Calu3 (cell line): Measurements from ENCODE around the gene PIGZ. TPM values are rescaled to one million over a fixed set of nuclear protein-coding genes. Genes with fewer than 3 reads are reported as not detected.

Experiments
- BruUV-seq: library from RNA; stranded (reverse); fragments of 400-500 nt; replicated peaks from 2 replicates; lab custom pipeline; 2021; lab: Mats Ljungman, UMichigan
- CTCF ChIA-PET: fragments of 300-600 bp; sonication (Branson Sonifier 250); formaldehyde crosslinking; loops from one replicate; lab custom pipeline; 2022; ENCODE audit warnings: antibody characterized with exemption; lab: Charles Lee
- DNase-seq: peaks from one replicate; pipeline ENCODE4 v3.0.0; 2022
- H3K27ac Mint-ChIP-seq: one replicate; pipeline ENCODE4 v1.8.0; 2022; ENCODE audit warnings: mixed read lengths; ENCODE audit not compliant: unreplicated experiment
- H3K27me3 Mint-ChIP-seq: one replicate; pipeline ENCODE4 v1.8.0; 2022; ENCODE audit warnings: mixed read lengths; ENCODE audit not compliant: unreplicated experiment
- H3K36me3 Mint-ChIP-seq: one replicate; pipeline ENCODE4 v1.8.0; 2022; ENCODE audit warnings: mild to moderate bottlenecking, moderate library complexity, mixed read lengths; ENCODE audit not compliant: insufficient read depth, unreplicated experiment
- H3K4me1 Mint-ChIP-seq: one replicate; pipeline ENCODE4 v1.8.0; 2022; ENCODE audit warnings: mild to moderate bottlenecking, low read depth, mixed read lengths; ENCODE audit not compliant: unreplicated experiment
- H3K4me3 Mint-ChIP-seq: one replicate; pipeline ENCODE4 v1.8.0; 2022; ENCODE audit warnings: mild to moderate bottlenecking, low read depth, moderate library complexity, mixed read lengths; ENCODE audit not compliant: unreplicated experiment
- H3K9me3 Mint-ChIP-seq: one replicate; pipeline ENCODE4 v1.8.0; 2022; ENCODE audit warnings: low read depth, mixed read lengths; ENCODE audit not compliant: unreplicated experiment
- intact Hi-C: fragments of 100-400 bp; cut with micrococcal nuclease; formaldehyde crosslinking; loops from one replicate; pipeline ENCODE4 v1.10.0; 2022; ENCODE audit not compliant: unreplicated experiment
- total RNA-seq: library from RNA; stranded (reverse); gene quantifications from 2 replicates; pipeline ENCODE4 v1.2.3, GENCODE V29; 2022
- TF ChIP-seq, protein P1 (sequence below): fragments of 200-600 bp; IDR thresholded peaks from one replicate; pipeline ENCODE4 v1.8.0; 2022; ENCODE audit warnings: antibody characterized with exemption; ENCODE audit not compliant: unreplicated experiment

The PIGZ gene
- total RNA-seq, 1 experiment from 2014 or later = 6.7 TPM

DNA sequence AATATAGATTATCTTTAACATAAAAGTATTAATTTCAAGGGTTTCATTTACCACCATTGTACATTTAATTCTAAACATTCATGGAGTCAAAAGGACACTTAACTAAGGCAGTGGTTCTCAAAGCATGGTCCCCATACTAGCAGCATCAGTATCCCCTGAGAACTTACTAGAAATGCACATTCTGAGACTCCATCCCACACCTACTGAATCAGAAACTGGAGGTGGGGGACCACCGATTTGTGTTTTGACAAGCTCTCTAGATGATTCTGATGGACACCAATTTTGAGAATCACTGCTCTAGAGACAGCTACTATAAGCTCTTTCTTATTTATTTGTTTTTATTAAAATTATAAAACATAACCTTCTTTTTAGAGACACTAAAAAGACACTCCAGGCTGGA lies 66.9 kb downstream of the PIGZ start:
- H3K27ac Mint-ChIP-seq = no peak overlapping the region
- DNase-seq = no peak
- CTCF ChIA-PET = no interaction called here
- no peaks in the 10 kb centered on the region for H3K4me1 Mint-ChIP-seq
- no peak overlapping the region for H3K4me3 Mint-ChIP-seq
- intact Hi-C loops = no loop called here
- peaks cover 29% of the 10 kb centered on the region for H3K36me3 Mint-ChIP-seq
- no peaks in the 10 kb centered on the region for H3K9me3 Mint-ChIP-seq
- no peaks in the 10 kb centered on the region for H3K27me3 Mint-ChIP-seq
- BruUV-seq = no TSS peak
- TF ChIP-seq, protein P1, sequence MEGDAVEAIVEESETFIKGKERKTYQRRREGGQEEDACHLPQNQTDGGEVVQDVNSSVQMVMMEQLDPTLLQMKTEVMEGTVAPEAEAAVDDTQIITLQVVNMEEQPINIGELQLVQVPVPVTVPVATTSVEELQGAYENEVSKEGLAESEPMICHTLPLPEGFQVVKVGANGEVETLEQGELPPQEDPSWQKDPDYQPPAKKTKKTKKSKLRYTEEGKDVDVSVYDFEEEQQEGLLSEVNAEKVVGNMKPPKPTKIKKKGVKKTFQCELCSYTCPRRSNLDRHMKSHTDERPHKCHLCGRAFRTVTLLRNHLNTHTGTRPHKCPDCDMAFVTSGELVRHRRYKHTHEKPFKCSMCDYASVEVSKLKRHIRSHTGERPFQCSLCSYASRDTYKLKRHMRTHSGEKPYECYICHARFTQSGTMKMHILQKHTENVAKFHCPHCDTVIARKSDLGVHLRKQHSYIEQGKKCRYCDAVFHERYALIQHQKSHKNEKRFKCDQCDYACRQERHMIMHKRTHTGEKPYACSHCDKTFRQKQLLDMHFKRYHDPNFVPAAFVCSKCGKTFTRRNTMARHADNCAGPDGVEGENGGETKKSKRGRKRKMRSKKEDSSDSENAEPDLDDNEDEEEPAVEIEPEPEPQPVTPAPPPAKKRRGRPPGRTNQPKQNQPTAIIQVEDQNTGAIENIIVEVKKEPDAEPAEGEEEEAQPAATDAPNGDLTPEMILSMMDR = no peak

Other genes starting within 250 kb of the PIGZ start
- gene PAK2, start 229.0 kb downstream of the PIGZ start, total RNA-seq = 68.2 and 70.4 TPM in 2 replicates
- 34.0 and 35.2 TPM in 2 replicates for gene SENP5, start 100.9 kb downstream of the PIGZ start, total RNA-seq
- 67.1 and 71.5 TPM in 2 replicates for gene NCBP2, start 26.3 kb downstream of the PIGZ start, total RNA-seq
- gene MELTF, start 61.0 kb upstream of the PIGZ start, total RNA-seq = 29.8 and 39.0 TPM in 2 replicates